Measurements from ENCODE around the gene ZBTB45.
"Not testable (repeated sequence)": the region's sequence is repeated elsewhere in the genome, so short reads cannot be mapped to it uniquely, and the experiment has no call there.

ZBTB45 gene

DNA sequence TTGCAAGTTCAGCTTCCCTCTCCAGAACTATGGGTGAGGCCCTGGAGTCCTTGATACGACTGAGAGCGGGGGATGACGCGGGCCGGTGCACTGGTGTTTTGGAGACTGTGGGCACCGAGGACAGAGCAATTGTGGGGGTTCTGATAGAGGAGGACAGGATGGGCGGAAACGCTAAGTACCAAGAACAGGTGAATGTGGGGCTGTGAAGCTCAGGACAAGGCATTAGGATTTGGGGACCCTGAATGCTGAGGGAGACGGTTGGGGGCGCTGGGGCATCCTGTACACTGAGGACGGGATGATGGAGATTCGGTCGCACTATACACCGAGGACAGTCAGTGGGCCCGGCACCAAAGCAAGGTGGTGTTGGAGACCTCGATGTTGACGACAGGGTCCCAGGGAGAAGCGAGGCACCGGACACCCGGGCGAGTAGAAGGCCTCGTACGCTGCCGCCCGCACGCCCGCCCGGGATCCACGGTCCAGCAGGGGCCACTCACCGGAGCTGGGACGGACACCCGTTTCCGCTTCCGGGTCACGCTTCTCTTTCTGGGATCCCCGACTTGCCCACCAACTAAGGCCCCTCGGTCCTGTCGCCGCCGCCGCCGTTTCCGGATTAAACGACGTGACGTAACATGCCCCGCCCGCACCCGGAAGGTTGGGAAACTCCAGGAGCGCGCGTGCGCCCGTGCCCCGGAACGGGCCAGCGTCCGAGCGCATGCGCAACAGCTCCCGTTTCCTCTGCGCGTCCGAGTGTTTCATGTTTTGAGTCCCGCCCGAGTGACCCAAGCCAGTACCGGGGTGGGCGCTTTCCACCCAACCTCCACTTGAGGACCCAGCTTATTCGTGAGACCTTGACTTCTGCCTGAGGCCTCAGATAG, 35.1 kb upstream of the ZBTB45 start, which contains the start of gene CHMP2A:
CHMP2A (minus strand) TSS at position 612 of the 875 bp plus-strand sequence. CDS start 893 bp downstream, outside the sequence.
- peak; percentile 98 for DNase-seq

DNA sequence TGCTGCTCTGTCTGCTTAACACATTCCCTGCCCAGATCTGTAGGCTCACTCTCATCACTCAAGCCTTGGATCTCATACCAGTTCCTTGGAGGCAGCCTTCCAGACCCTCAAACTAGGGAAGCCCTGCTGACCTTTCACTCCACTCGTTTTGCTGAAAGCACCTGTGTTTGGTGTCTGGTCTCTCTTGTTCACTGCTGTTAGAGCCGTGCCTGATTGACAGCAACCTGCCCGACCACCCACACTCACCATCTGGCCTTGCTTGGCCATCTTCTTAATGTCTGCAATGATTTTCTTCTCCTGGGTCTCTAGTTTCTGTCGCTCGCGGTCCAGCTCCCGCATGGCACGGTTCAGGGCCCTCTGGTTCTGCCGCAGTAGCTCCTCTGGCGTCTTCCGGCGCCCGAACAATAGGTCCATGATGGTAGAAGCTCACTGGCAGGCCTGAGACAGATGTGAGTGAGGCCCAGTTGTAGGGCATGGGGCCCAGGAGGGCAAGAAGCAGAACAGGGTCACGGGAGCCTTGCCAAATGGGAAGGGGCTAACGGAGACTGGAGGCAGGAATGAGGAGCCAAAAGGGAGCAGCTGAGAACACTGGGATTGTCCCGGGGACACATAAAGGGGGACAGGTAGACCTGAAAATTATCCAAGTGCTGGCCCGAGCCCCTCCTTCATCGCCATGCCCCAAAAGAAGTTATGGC, 34.3 kb upstream of the ZBTB45 start:
- no peak for DNase-seq

GRCh38 chr19:58552655-58553054, 33.0 kb upstream of the ZBTB45 start:
- DNase-seq: no peak

DNA sequence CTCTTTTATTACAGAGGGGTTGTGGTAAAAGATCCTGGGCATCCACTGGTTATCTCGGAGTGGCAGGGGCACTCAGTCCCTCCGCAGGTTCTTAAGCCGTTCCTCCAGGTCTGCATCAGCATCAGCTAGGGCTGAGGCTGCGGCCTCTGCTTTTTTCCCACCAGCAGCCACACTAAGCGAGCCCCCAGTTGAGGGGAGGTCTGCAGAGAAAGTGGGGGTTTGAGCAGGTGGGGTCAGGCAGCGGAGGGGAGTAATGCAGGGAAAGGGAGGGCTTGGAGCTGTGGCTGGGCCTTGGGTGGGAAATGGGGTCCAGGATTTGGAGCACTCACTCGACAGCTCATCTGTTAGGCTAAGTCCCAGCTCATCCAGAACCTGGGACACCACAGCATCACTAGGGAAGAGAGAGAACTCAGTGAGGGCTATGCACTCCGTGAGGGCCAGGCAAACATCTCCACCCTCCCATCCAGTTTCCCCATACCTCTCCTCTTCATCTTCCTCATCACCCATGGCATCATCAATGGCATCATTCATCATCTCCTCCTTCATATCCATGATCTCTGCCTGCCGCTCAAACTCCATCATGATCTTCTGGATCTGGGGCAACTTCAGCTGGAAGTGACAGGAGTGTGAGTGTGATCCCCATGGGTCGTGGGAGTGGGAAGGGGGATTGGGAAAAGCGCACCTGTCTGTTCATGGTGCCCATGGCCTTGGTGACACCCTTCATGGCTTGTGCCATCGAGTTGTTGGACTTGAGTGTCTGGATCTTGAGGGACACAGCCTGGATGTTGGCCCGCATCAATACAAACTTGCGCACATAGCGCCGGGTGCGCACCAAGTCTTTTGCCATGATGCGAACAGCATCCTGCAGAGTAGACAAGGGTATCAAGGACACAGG, 32.2 kb upstream of the ZBTB45 start:
- no peak for DNase-seq

- DNase-seq: no peak
Measured at GRCh38 chr19:58551123-58551497, 31.5 kb upstream of the ZBTB45 start.

- no peak for DNase-seq
Measured at GRCh38 chr19:58550362-58551122, 30.9 kb upstream of the ZBTB45 start.

- DNase-seq: no peak
Measured at GRCh38 chr19:58549664-58550361, 30.2 kb upstream of the ZBTB45 start.

GRCh38 chr19:58548859-58549663, 29.5 kb upstream of the ZBTB45 start:
- DNase-seq: no peak

DNA sequence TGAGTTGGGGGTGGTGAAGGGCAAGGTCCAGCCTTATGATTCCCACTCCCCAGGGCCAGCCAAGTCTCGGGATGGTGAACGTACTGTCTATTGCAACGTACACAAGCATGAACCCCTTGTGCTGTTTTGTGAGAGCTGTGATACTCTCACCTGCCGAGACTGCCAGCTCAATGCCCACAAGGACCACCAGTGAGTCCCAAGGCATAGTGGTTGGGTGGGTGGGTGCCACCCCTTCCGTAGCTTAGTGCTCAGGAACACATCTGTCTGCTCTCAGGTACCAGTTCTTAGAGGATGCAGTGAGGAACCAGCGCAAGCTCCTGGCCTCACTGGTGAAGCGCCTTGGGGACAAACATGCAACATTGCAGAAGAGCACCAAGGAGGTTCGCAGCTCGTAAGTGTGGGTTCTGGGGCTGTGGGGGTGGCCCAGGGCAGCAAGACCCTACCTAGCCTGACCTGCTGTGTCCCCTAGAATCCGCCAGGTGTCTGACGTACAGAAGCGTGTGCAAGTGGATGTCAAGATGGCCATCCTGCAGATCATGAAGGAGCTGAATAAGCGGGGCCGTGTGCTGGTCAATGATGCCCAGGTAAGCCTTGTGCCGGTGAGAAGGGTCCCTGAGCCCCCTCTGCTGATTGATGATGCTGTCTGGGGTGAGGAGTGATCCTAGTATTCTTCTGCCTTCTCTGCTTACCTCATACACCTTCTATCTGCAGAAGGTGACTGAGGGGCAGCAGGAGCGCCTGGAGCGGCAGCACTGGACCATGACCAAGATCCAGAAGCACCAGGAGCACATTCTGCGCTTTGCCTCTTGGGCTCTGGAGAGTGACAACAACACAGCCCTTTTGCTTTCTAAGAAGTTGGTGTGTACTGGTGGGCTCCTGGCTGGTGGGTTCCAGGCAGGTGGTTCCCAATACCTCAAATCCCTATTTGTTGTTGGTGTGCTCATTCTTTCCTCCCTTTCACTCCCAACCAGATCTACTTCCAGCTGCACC, 28.0 kb upstream of the ZBTB45 start:
- no peak for DNase-seq

GRCh38 chr19:58546019-58546530, 26.5 kb upstream of the ZBTB45 start:
- DNase-seq: no peak

DNA sequence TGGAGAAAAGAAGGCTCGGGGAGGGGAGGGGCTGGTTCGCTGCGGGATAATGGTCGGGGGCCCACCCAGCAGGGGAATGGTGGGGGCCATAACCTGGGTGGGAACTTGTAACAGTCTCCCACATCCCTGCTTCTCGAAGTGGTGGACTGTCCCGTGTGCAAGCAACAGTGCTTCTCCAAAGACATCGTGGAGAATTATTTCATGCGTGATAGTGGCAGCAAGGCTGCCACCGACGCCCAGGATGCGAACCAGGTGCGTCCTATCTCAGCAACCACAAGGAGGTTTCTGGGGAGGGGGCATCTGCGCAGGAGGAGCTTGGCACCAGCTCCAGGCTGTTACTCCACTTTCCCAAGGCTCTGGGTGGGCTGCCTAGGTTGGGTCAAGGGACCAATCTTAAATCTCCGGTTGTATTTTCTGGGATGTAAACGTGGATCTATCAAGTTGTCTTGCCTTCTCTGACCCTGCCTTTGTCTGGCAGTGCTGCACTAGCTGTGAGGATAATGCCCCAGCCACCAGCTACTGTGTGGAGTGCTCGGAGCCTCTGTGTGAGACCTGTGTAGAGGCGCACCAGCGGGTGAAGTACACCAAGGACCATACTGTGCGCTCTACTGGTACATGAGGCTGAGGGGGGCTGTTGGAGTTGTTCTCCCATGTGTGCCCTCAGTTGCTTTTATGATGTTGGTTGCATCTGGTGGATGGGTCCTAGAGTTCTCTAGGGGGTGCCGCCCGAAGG, 25.8 kb upstream of the ZBTB45 start:
- DNase-seq: no peak

DNA sequence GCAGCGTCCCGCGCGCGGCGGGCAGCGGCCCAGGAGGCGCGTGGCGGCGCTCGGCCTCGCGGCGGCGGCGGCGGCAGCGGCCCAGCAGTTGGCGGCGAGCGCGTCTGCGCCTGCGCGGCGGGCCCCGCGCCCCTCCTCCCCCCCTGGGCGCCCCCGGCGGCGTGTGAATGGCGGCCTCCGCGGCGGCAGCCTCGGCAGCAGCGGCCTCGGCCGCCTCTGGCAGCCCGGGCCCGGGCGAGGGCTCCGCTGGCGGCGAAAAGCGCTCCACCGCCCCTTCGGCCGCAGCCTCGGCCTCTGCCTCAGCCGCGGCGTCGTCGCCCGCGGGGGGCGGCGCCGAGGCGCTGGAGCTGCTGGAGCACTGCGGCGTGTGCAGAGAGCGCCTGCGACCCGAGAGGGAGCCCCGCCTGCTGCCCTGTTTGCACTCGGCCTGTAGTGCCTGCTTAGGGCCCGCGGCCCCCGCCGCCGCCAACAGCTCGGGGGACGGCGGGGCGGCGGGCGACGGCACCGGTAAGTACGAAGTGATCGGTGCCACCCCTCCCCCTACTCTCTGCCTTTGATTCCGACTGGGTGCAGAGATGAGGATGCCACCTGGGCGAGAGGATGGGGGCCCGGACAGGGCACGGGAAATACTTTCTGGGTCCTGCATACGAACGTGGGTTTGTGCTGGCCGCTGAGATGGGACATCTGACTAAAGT, 25.1 kb upstream of the ZBTB45 start:
- DNase-seq: peak; percentile 71

DNA sequence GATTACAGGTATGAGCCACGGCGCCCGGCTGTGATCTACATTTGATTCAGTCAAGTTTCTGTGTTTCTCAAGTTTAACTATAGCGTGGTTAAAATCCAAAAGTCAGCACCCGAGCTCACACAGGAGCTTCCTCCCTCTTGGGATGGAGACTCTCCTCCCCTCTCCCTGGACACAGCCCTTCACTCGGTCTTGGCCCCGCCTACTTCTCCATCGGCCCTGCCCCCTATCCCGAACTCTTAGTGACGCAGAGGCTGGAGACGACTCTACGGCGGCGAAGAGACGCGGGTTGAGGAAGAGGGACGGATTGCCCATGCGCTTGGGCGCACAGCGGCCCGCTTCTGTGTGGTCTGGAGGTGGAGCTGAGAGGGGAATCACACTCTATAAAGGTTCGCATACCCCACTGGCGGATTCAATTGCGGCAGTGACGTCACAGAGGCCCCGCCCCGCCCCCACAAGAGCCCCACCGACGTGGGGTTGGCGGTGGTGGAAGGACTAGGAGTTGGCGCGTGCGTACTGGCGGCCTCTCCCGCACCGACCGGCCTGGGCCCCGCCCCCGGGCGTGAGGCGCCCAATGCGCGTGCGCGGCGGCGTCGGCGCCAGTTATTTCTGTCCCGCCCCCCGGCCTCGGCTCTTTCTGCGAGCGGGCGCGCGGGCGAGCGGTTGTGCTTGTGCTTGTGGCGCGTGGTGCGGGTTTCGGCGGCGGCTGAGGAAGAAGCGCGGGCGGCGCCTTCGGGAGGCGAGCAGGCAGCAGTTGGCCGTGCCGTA, 24.4 kb upstream of the ZBTB45 start, which contains the start of gene TRIM28:
TRIM28 (plus strand) TSS at position 239 of the 765 bp plus-strand sequence. CDS start 694 bp downstream, outside the sequence.
- peak; percentile 100 for DNase-seq

GRCh38 chr19:58542641-58543372, 23.2 kb upstream of the ZBTB45 start:
- DNase-seq: not testable (repeated sequence)

GRCh38 chr19:58539169-58539559, 19.6 kb upstream of the ZBTB45 start:
- not testable (repeated sequence) for DNase-seq

All from stimulated activated CD4-positive, alpha-beta T cell treated with anti-CD3 and anti-CD28 coated beads, Interleukin-1b, Interleukin-23, amount 100 ng/mL, for 48 hours (primary cell).